Pancreas (tissue), 10 donors: ENCODE measurements around the gene ATP1A2. TPM values are rescaled to one million over a fixed set of nuclear protein-coding genes. Genes with fewer than 3 reads are reported as not detected.
A peak's percentile ranks its signal among the peaks of the same experiment; 100 is the strongest.

Source experiments
- ATAC-seq, 4 donors: fragments of 200-7000 bp; cut with Tn5 transposase; one replicate each; pipeline versions ENCODE4 v1.8.0 to v1.9.1; 2020; ENCODE audit warnings: mild to moderate bottlenecking in 4 of 4, moderate library complexity in 4 of 4
- DNase-seq, 6 donors: peaks; one replicate each; pipeline ENCODE4 v3.0.0-alpha.2; 2020
- FAIRE-seq: peaks from 2 replicates; lab custom pipeline; 2012; peaks lifted over from hg19 to GRCh38; lab: Jason Lieb, UNC
- H3K27ac ChIP-seq, 4 donors: fragments of 200-600 bp; sonication (generic); 1 replicate in 3 of 4; 2 replicates in 1 of 4; pipeline versions ENCODE4 v1.5.0 to v1.8.0; 2020
- H3K27me3 ChIP-seq, 4 donors: fragments of 200-600 bp; one replicate each; pipeline ENCODE4 v1.8.0; 2021
- H3K36me3 ChIP-seq, 3 donors: fragments of 200-600 bp; sonication (generic) in 1 of 3; one replicate each; pipeline versions ENCODE4 v1.5.0 to v1.8.0; 2020 to 2021
- H3K4me1 ChIP-seq, 3 donors: fragments of 200-600 bp; one replicate each; pipeline ENCODE4 v1.8.0; 2021
- H3K4me3 ChIP-seq, 4 donors: fragments of 200-600 bp; sonication (generic) in 2 of 4; one replicate each; pipeline versions ENCODE4 v1.5.0 to v1.8.0; 2020 to 2021
- H3K9me3 ChIP-seq, 4 donors: fragments of 200-600 bp; one replicate each; pipeline ENCODE4 v1.8.0; 2021
- WGBS, 2 donors: extraction: QIAGEN DNeasy Blood & Tissue Kit; methylation state at CpG; one replicate each; pipeline ENCODE4 v1.1.7; 2013; 5-methylcytosine and 5-hydroxymethylcytosine counted together
- intact Hi-C, 3 donors: fragments of 100-400 bp; cut with DNase I; formaldehyde crosslinking; loops; one replicate each; pipeline versions ENCODE4 v1.11.1 to v1.14.2; 2022
- polyA plus RNA-seq, 2 donors: library from polyadenylated mRNA; stranded (reverse); fragments of 200-250 nt; gene quantifications; one replicate each; pipeline ENCODE4 v1.2.3, GENCODE V29; 2013
- total RNA-seq, 6 donors: library from RNA; stranded (reverse); fragmentation: NEBNext Ultra II Directional in 4 of 6; extraction: Animal tissue kit (Norgen Biotek cat#: 25700) in 4 of 6; gene quantifications; one replicate each; pipeline versions ENCODE4 v1.2.1 to v1.2.4, GENCODE V29; 2021 to 2023
- TF ChIP-seq, protein P1 (sequence below), 4 donors: fragments of 200-600 bp; sonication (generic) in 3 of 4; IDR thresholded peaks; one replicate each; pipeline versions ENCODE4 v1.5.0 to v1.8.0; 2021; ENCODE audit warnings: antibody characterized with exemption in 4 of 4
- donor health status: healthy with polysubstance abuse.
- donor health status: DM: no; HTN: no; CAD: no; lungs with moderate emphysema.
- donor health status: DM: no; HTN: no; CAD: no.
- donor health status: control.
- donor health status: control.
- donor health status: Bipolar disorder and iron deficiency.
- donor health status: DM: yes; HTN: yes; CAD: no.
- donor health status: DM: no; HTN: no; CAD: no.
- donor health status: DM: no; HTN: no; CAD: no.
- donor health status: DM: yes; HTN: yes; CAD: no.

ATP1A2 gene
- total and polyA plus RNA-seq, 8 donors = 0.34 to 2.7 (median 0.53) TPM

DNA sequence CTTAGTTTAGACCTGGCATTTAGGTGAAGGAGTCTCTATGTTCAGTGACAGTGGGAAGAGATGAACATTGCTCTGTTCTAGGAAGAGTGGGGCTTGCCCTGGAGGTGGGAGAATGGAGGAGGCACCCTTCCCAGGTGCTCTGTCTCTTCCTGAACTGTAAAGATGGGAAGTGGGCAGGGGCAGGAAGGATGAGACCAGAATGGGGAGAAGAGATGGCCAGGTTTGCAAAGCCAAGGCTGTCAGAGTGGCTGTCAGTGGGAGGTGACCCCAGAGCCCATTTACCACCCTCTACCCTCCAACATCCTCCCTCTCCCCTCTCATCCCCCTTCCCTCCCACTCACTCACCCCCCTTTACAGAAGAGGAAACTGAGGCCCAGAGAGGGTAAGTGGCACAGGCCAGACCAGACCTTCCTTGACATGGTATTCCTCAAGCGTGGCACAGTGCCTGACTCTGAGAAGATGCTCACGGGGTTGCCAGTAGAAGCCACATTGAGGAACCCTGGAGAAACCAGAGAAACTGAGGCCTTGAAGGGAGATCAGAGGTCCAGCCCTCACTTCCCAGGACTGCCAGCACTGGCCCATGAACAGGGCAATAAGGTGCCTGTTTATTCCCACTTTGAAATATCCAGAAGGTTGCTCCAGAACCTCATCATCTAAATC lies 15.7 kb upstream of the ATP1A2 start:
- no peak for DNase-seq
- TF ChIP-seq, protein P1, sequence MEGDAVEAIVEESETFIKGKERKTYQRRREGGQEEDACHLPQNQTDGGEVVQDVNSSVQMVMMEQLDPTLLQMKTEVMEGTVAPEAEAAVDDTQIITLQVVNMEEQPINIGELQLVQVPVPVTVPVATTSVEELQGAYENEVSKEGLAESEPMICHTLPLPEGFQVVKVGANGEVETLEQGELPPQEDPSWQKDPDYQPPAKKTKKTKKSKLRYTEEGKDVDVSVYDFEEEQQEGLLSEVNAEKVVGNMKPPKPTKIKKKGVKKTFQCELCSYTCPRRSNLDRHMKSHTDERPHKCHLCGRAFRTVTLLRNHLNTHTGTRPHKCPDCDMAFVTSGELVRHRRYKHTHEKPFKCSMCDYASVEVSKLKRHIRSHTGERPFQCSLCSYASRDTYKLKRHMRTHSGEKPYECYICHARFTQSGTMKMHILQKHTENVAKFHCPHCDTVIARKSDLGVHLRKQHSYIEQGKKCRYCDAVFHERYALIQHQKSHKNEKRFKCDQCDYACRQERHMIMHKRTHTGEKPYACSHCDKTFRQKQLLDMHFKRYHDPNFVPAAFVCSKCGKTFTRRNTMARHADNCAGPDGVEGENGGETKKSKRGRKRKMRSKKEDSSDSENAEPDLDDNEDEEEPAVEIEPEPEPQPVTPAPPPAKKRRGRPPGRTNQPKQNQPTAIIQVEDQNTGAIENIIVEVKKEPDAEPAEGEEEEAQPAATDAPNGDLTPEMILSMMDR (IDR thresholded peaks at IDR 0.05) = no peak
- intact Hi-C loops = loop anchor here in 2 of 3 donors (10.0 kb wide), 4 partner anchors 95 to 275 kb away; partner anchors contain the start of genes CASQ1 (in 1 of the 2) and PEX19 (in 1 of the 2)
- no peak for FAIRE-seq
- Histone ChIP-seq H3K27me3 (no peaks in the 10 kb centered on the region), H3K27ac (peak overlapping the region; percentile 79 to 95 (median 92)), H3K4me3 (no peak overlapping the region), H3K36me3 (no peaks in the 10 kb centered on the region), H3K4me1 (peaks cover 5 to 33% (median 13%) of the 10 kb centered on the region in 3 donors), H3K9me3 (no peaks in the 10 kb centered on the region)
- WGBS, 2 donors = 86 to 97% methylated on average over 2 of the region's 2 CpGs
- no peak for ATAC-seq

DNA sequence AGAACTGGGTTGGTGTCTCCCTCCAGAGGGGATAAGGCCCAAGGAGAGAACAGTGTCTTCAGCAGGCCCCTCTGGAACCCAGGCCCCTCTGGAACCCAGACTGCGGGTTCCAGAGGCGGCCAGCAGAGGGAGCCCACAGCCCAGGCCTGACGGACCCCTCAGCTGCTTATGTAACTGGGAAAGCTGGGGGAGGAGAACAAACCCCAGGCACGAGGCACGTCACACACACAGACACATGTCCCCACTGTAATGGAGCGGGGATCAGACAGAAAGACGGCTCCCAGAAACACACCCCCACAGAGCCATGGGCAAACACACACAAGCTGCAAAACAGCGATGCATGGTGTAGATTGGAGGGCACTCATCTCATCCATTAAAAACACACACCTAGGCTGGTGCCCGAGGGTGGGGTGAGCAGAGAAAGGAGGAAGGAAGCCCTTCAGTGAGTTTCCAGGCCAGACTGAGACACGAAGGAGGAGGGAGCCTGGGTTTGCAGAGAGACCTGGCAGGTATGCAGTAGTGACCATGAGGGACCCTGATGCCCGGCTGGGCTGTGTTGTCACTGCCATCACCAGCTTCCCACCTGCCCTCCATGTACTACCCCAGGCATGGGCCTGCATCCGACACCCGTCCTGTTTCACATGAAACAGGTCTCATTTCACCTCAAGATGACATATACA lies 14.4 kb upstream of the ATP1A2 start:
- 19 to 20% methylated on average over 13 of the region's 13 CpGs for WGBS, 2 donors

DNA sequence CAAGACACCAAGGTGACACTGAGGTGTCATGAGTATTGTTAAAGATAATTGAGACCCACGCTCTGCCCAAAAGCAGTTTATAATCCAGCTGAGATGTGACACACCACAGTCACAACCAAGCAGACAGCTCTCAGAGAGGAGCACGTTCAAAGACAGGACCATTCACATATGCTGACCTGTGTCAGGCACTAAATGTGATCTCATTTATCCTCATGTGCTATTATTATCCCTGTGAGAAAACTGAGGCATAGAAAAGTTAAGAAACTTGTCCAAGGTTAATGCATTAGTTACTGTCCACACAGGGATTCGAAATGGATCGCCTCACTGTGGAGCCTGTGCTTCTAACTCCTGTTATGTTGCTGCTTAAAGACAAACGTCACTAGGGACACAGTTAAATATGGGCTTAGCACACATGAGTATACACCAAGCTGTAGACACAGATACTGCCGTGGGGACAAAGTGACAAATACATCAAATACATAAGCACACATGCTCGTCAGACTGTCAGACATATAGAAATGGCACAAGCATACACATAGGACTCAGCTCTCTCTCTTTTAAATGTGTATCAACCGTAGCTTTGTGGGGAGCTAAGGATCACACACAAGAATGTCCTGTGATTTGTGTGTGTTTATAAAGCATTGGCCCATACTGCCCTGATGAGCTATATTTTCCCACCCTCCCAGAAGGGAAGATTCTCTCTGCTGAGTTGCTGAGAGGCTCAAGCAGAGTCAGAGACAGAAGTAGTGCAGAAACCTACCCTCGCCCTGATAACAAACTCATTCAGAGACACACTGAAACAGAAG lies 13.6 kb upstream of the ATP1A2 start:
- Histone ChIP-seq H3K4me1 (peaks cover 5 to 23% (median 5%) of the 10 kb centered on the region in 3 donors), H3K27me3 (no peaks in the 10 kb centered on the region), H3K9me3 (no peaks in the 10 kb centered on the region), H3K27ac (peak overlapping the region in 1 of 4 donors; percentile 47), H3K4me3 (no peak overlapping the region), H3K36me3 (no peaks in the 10 kb centered on the region)
- ATAC-seq (no peak), FAIRE-seq (no peak), DNase-seq (no peak)
- WGBS, 2 donors = 69 to 72% methylated on average over 9 of the region's 9 CpGs
- intact Hi-C loops = loop anchor here in 2 of 3 donors (10.0 kb wide), 4 partner anchors 93 to 273 kb away; partner anchors contain the start of genes CASQ1 (in 1 of the 2) and PEX19 (in 1 of the 2)
- TF ChIP-seq, protein P1 (IDR thresholded peaks at IDR 0.05) = no peak

More for the DNA sequence above, 14.4 kb upstream of the ATP1A2 start:
- H3K27me3 ChIP-seq = no peaks in the 10 kb centered on the region
- no peak overlapping the region for H3K4me3 ChIP-seq
- intact Hi-C loops = loop anchor here in 2 of 3 donors (10.0 kb wide), 4 partner anchors 94 to 274 kb away; partner anchors contain the start of genes CASQ1 (in 1 of the 2) and PEX19 (in 1 of the 2)
- no peak for FAIRE-seq
- no peaks in the 10 kb centered on the region for H3K9me3 ChIP-seq
- H3K4me1 ChIP-seq = peaks cover 5 to 30% (median 11%) of the 10 kb centered on the region in 3 donors
- TF ChIP-seq, protein P1 (IDR thresholded peaks at IDR 0.05) = peak; percentile 68 to 86 (median 82)
- peak overlapping the region in 3 of 4 donors; percentile 36 to 50 (median 47) for H3K27ac ChIP-seq
- ATAC-seq = peak; percentile 11 to 55 (median 44)
- H3K36me3 ChIP-seq = no peaks in the 10 kb centered on the region
- DNase-seq = peak; percentile 75 to 86 (median 80)

DNA sequence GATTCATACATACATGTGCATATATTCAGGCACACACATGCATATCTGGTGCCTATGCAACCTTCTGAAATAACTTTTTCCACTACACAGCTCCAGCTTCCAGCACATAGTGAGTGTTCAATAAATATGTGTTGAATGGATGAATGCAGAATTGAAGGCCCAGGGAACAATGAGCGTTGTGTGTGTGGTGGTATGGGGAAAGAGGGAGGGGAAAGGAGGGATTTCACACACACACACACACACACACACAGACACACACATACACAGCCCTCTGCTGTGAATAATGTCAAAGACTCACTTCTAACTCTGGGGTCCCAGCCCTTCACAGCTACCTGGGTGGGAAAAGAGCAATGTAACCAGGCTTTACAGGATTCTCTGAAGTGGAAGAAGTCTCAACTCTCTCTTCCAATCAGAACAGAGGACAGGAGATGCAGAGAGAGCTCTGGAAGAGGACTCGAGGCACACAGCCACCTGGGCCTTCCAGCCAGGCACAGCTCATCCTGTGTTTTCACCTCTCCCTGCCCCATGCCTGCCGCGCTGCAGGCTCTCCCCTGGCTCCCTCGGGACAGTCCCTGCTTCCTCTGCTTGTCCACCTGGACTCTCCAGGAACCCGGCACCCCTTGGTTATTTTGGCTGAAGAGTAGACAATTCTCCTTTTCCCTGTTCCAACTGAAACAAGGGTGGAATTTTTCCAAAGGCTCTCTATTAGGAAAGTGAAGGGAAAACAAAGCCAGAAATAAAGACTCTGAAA lies 11.7 kb upstream of the ATP1A2 start:
- DNase-seq (no peak), ATAC-seq (no peak), FAIRE-seq (no peak)
- Histone ChIP-seq H3K27ac (no peak overlapping the region), H3K27me3 (no peaks in the 10 kb centered on the region), H3K9me3 (no peaks in the 10 kb centered on the region), H3K4me3 (no peak overlapping the region), H3K36me3 (no peaks in the 10 kb centered on the region), H3K4me1 (peaks cover 0 to 13% (median 5%) of the 10 kb centered on the region in 3 donors)
- intact Hi-C loops = loop anchor here in 2 of 3 donors (10.0 kb wide), 4 partner anchors 91 to 271 kb away; partner anchors contain the start of genes CASQ1 (in 1 of the 2) and PEX19 (in 1 of the 2)
- WGBS, 2 donors = 66 to 67% methylated on average over 6 of the region's 6 CpGs
- TF ChIP-seq, protein P1 (IDR thresholded peaks at IDR 0.05) = no peak
